BLaER1 (cell line): ENCODE results near the gene PDE6C.

ENCODE experiments used
- H3K27ac ChIP-seq: shearing (Covaris generic); formaldehyde crosslinking; 2 replicates; pipeline ENCODE4 v1.8.1; 2022
- H3K27me3 ChIP-seq: shearing (Covaris generic); formaldehyde crosslinking; 2 replicates; pipeline ENCODE4 v1.8.1; 2022
- H3K36me3 ChIP-seq: shearing (Covaris generic); formaldehyde crosslinking; 2 replicates; pipeline ENCODE4 v1.8.1; 2022
- H3K4me1 ChIP-seq: shearing (Covaris generic); formaldehyde crosslinking; 2 replicates; pipeline ENCODE4 v1.8.1; 2022
- H3K4me2 ChIP-seq: shearing (Covaris generic); formaldehyde crosslinking; 2 replicates; pipeline ENCODE4 v1.8.1; 2022
- H3K4me3 ChIP-seq: shearing (Covaris generic); formaldehyde crosslinking; 2 replicates; pipeline ENCODE4 v1.8.1; 2022
- H3K9ac ChIP-seq: shearing (Covaris generic); formaldehyde crosslinking; 2 replicates; pipeline ENCODE4 v1.8.1; 2022
- H3K9me3 ChIP-seq: shearing (Covaris generic); formaldehyde crosslinking; 2 replicates; pipeline ENCODE4 v1.8.1; 2022
- H4K20me1 ChIP-seq: shearing (Covaris generic); formaldehyde crosslinking; 2 replicates; pipeline ENCODE4 v1.8.1; 2022
- Cebpa-rat ChIP-seq: shearing (Covaris generic); IDR thresholded peaks from 2 replicates; pipeline ENCODE4 v1.8.1; 2022

Gene PDE6C

GRCh38 chr10:93576888-93577287 is 35.4 kb upstream of the PDE6C start:
- no peak overlapping the region for H3K9ac ChIP-seq
- no peaks in the 10 kb centered on the region for H3K27me3 ChIP-seq
- no peak overlapping the region for H3K27ac ChIP-seq
- H3K36me3 ChIP-seq = no peaks in the 10 kb centered on the region
- peaks cover 14% of the 10 kb centered on the region for H3K4me1 ChIP-seq
- no peak overlapping the region for H3K4me2 ChIP-seq
- H4K20me1 ChIP-seq = no peaks in the 10 kb centered on the region
- H3K9me3 ChIP-seq = peaks cover 10% of the 10 kb centered on the region
- H3K4me3 ChIP-seq = no peak overlapping the region
- no peak for TF ChIP-seq Cebpa-rat

- Histone ChIP-seq H3K9ac (no peak overlapping the region), H3K27ac (no peak overlapping the region), H3K4me2 (no peak overlapping the region), H3K27me3 (no peaks in the 10 kb centered on the region), H3K4me1 (peaks cover 13% of the 10 kb centered on the region), H3K9me3 (peaks cover 10% of the 10 kb centered on the region), H4K20me1 (no peaks in the 10 kb centered on the region), H3K4me3 (no peak overlapping the region), H3K36me3 (no peaks in the 10 kb centered on the region)
- TF ChIP-seq Cebpa-rat = no peak
These were observed 34.8 kb upstream of the PDE6C start for GRCh38 chr10:93577565-93577964.

DNA sequence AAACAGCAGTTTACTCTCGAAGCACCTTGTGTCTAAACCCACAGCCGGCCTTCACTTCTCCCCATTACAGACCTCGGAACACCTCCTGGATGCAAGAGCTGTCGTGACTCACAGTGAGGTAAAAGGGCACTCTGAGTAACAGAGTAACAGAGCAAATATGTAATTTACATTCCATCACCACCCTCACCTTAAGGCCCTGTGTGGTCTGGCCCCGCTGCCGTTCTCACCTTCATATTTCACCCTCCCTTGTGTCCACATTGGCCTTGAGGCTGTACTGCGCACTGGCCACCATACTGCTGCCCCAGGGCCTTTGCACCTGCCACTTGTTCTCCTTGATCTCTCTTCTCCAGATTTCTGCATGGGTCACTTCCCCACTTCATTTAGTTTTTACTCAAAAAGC is 33.2 kb upstream of the PDE6C start:
- H4K20me1 ChIP-seq = no peaks in the 10 kb centered on the region
- no peak for TF ChIP-seq Cebpa-rat
- H3K4me3 ChIP-seq = no peak overlapping the region
- no peak overlapping the region for H3K9ac ChIP-seq
- no peak overlapping the region for H3K27ac ChIP-seq
- H3K4me1 ChIP-seq = no peaks in the 10 kb centered on the region
- H3K9me3 ChIP-seq = peaks cover 10% of the 10 kb centered on the region
- H3K27me3 ChIP-seq = no peaks in the 10 kb centered on the region
- no peak overlapping the region for H3K4me2 ChIP-seq
- H3K36me3 ChIP-seq = no peaks in the 10 kb centered on the region

DNA sequence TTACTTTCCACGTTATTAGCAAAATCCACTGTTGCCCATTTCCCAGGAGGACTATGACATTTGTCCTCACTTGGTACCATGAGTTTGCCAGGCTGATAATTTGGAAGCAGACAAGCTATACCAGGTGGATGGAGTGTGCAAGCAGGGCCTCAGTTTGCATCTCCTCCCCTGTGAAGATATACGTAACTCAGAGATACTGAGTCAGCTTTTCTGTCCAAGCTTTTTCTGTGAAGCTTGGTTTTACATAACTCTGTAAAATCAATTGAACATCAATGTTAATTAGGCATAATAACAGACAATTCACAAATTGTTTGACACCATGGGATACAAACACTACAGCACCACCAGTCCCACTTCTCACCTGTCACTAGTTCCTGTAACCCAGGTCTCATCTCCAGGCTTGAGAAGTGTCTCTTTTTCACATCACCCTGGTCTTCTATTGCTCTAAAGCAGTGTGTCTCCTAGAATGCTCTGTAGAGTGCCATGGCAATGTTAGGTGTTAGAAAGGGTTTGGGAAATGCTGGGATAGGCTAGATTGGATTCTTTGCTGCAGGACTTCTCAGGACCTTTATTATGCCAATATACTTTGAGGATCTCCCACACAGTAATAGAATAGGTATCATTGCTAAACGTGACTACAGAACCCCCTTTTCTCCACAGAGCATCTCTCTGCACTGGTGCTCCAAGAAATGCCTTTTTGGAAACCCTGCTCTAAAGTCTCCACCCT is 32.2 kb upstream of the PDE6C start:
- TF ChIP-seq Cebpa-rat = no peak
- H3K27me3 ChIP-seq = no peaks in the 10 kb centered on the region

DNA sequence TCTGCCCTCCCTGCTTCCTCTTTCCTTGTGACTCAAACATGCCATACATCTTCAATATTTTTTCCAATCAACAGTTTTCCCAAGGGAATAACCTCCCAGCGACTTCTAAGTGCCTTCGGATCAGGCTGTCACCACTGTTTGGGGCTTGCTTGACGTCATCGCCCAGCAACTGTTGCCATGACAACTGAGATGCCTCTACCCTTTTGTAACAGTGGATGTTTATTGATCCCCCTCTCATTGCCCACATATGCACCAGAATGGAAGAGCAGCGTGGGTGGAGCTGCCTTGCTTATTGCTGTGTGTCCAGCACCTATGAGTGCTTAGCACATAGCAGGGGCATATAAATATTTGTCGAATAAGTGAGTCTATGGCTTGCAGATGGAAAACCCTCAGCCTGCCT is 31.5 kb upstream of the PDE6C start:
- no peak for TF ChIP-seq Cebpa-rat
- H4K20me1 ChIP-seq = no peaks in the 10 kb centered on the region
- no peak overlapping the region for H3K27ac ChIP-seq

More for the DNA sequence above, 32.2 kb upstream of the PDE6C start:
- no peaks in the 10 kb centered on the region for H3K36me3 ChIP-seq
- H3K9me3 ChIP-seq = peaks cover 10% of the 10 kb centered on the region
- no peak overlapping the region for H3K9ac ChIP-seq
- H4K20me1 ChIP-seq = no peaks in the 10 kb centered on the region
- no peaks in the 10 kb centered on the region for H3K4me1 ChIP-seq
- H3K27ac ChIP-seq = no peak overlapping the region
- H3K4me3 ChIP-seq = no peak overlapping the region
- H3K4me2 ChIP-seq = no peak overlapping the region

DNA sequence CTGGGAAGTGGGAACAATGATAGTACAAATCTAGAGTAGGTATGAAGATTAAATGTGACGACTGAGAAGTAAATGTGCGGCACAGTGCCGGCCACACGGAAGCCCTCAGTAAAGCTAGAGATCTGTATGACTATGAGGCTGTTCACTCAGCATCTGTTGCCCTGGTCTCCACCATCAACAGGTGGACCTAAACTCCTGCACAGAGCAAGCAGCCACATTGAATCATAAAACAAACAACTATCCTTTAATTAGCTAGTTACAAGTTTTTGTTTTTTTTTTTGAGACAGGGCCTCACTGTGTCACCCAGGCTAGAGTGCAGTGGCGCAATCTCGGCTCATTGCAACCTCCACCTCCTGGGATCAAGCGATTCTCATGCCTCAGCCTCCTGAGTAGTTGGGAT is 27.9 kb upstream of the PDE6C start:
- TF ChIP-seq Cebpa-rat = no peak
- Histone ChIP-seq H3K27ac (no peak overlapping the region), H3K9ac (no peak overlapping the region), H3K4me1 (no peaks in the 10 kb centered on the region), H3K4me2 (no peak overlapping the region), H3K9me3 (peaks cover 10% of the 10 kb centered on the region), H3K4me3 (no peak overlapping the region), H3K27me3 (no peaks in the 10 kb centered on the region), H4K20me1 (no peaks in the 10 kb centered on the region), H3K36me3 (no peaks in the 10 kb centered on the region)

More for the DNA sequence above, 31.5 kb upstream of the PDE6C start:
- H3K27me3 ChIP-seq = no peaks in the 10 kb centered on the region
- no peak overlapping the region for H3K4me2 ChIP-seq
- H3K9me3 ChIP-seq = peaks cover 10% of the 10 kb centered on the region
- H3K9ac ChIP-seq = no peak overlapping the region
- H3K36me3 ChIP-seq = no peaks in the 10 kb centered on the region
- H3K4me1 ChIP-seq = no peaks in the 10 kb centered on the region
- H3K4me3 ChIP-seq = no peak overlapping the region

- Histone ChIP-seq H3K27ac (no peak overlapping the region), H3K36me3 (no peaks in the 10 kb centered on the region), H3K4me3 (no peak overlapping the region)
These were observed 22.4 kb upstream of the PDE6C start for GRCh38 chr10:93589648-93590562.

DNA sequence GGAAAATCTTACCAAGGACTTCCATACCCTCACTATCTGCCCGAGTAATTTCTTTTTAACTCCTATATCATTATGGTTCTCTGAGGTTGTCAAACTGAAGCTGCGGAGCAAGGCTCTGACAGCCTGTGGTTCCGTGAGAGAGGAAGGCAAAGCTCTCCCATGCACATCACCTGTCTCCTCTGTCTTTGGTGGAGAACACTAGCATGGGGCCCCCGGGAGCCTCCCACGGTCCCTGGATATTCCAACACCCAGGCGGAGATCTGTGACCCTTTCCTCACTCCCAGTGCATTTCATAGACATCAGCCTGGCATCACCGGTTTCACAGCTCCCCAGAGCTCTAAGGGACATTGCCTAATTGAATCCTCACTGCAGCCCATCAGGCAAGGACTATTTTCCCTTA is 21.7 kb upstream of the PDE6C start:
- Histone ChIP-seq H3K4me3 (no peak overlapping the region), H3K9me3 (no peaks in the 10 kb centered on the region), H4K20me1 (no peaks in the 10 kb centered on the region), H3K4me2 (no peak overlapping the region), H3K4me1 (no peaks in the 10 kb centered on the region), H3K27ac (no peak overlapping the region), H3K9ac (no peak overlapping the region), H3K36me3 (no peaks in the 10 kb centered on the region), H3K27me3 (no peaks in the 10 kb centered on the region)
- no peak for TF ChIP-seq Cebpa-rat

More at GRCh38 chr10:93589648-93590562, 22.4 kb upstream of the PDE6C start:
- Histone ChIP-seq H3K9me3 (no peaks in the 10 kb centered on the region), H3K4me2 (no peak overlapping the region), H3K27me3 (no peaks in the 10 kb centered on the region), H3K4me1 (no peaks in the 10 kb centered on the region), H3K9ac (no peak overlapping the region), H4K20me1 (no peaks in the 10 kb centered on the region)
- TF ChIP-seq Cebpa-rat = no peak

GRCh38 chr10:93591065-93591808 is 21.1 kb upstream of the PDE6C start:
- Histone ChIP-seq H3K36me3 (no peaks in the 10 kb centered on the region), H3K4me1 (no peaks in the 10 kb centered on the region), H3K4me3 (no peak overlapping the region), H3K4me2 (no peak overlapping the region), H3K27ac (no peak overlapping the region), H3K9ac (no peak overlapping the region), H4K20me1 (no peaks in the 10 kb centered on the region), H3K27me3 (no peaks in the 10 kb centered on the region), H3K9me3 (no peaks in the 10 kb centered on the region)
- TF ChIP-seq Cebpa-rat = no peak
